ENCODE results near the gene OCA2.

OCA2 gene

DNA sequence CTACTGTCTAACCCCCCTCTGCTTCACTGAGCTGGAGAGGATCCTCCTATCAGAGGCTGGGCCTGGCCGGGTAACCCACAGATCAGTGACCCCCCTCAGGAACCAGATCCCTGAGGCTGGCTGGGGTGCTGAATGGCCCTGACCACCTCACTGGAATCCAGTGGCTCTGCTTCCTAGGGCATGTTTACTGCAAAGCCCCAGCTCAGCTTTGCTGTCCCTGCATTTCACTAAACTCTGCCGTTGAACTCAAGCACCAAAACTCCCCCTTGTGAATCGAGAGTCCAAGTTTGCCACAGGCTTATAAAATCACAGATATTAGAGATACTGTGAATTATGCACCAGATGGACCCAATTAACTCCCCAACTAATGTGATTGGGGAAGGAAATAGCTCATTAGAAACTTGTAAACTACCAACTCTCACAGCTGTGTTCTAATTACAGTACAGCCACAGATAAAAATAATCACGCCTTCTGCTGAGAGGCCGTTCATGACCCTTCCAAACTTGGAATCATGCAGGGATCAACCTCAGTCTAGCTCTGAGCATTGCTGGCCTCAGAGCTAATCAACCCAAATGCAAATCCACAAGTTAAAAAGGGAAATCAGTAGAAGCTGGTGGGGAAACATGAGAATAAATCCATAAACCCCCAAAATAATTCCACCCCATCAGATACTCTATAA, 47.0 kb downstream of the OCA2 start:
- DNase-seq: no peak
- Histone ChIP-seq H3K27ac (no peak overlapping the region), H3K36me3 (no peaks in the 10 kb centered on the region), H3K9me3 (ENCODE audit: severe bottlenecking) (peaks cover 4% of the 10 kb centered on the region), H3K4me3 (ENCODE audit: low read depth, low read length) (no peak overlapping the region), H3K27me3 (ENCODE audit: insufficient read depth, low read depth, severe bottlenecking) (no peaks in the 10 kb centered on the region)
- TF ChIP-seq, protein P1, sequence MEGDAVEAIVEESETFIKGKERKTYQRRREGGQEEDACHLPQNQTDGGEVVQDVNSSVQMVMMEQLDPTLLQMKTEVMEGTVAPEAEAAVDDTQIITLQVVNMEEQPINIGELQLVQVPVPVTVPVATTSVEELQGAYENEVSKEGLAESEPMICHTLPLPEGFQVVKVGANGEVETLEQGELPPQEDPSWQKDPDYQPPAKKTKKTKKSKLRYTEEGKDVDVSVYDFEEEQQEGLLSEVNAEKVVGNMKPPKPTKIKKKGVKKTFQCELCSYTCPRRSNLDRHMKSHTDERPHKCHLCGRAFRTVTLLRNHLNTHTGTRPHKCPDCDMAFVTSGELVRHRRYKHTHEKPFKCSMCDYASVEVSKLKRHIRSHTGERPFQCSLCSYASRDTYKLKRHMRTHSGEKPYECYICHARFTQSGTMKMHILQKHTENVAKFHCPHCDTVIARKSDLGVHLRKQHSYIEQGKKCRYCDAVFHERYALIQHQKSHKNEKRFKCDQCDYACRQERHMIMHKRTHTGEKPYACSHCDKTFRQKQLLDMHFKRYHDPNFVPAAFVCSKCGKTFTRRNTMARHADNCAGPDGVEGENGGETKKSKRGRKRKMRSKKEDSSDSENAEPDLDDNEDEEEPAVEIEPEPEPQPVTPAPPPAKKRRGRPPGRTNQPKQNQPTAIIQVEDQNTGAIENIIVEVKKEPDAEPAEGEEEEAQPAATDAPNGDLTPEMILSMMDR (IDR thresholded peaks at IDR 0.05; ENCODE audit: low read depth, low read length): no peak

- H3K4me3 ChIP-seq (ENCODE audit: low read depth, low read length): no peak overlapping the region
- H3K9me3 ChIP-seq (ENCODE audit: severe bottlenecking): peaks cover 4% of the 10 kb centered on the region
- no peak for DNase-seq
- H3K27me3 ChIP-seq (ENCODE audit: insufficient read depth, low read depth, severe bottlenecking): no peaks in the 10 kb centered on the region
- H3K36me3 ChIP-seq: no peaks in the 10 kb centered on the region
- TF ChIP-seq, protein P1 (IDR thresholded peaks at IDR 0.05; ENCODE audit: low read depth, low read length): no peak
- H3K27ac ChIP-seq: no peak overlapping the region
Observed at GRCh38 chr15:28049581-28049980, 49.5 kb downstream of the OCA2 start.

DNA sequence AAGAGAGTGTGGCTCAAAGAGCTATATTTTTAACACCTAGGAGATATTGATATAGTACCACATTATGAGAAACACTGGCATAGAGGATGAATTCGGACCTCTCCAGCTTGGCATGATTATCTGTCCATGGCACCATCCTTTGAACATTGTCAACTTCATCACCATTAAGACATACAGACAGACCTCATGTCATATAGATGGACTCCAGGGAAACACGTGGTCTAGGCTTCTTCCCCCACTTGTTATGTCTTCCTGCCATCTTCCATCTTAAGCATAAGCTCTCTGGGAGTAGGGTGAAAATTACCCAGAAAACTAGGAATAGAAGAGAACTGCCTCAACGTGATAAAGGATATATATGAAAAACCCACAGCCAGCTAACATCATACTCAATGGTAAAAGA, 51.8 kb downstream of the OCA2 start:
- H3K36me3 ChIP-seq: no peaks in the 10 kb centered on the region
- no peak for DNase-seq
- no peak overlapping the region for H3K4me3 ChIP-seq (ENCODE audit: low read depth, low read length)
- TF ChIP-seq, protein P1 (IDR thresholded peaks at IDR 0.05; ENCODE audit: low read depth, low read length): no peak
- H3K27me3 ChIP-seq (ENCODE audit: insufficient read depth, low read depth, severe bottlenecking): no peaks in the 10 kb centered on the region
- H3K27ac ChIP-seq: no peak overlapping the region
- H3K9me3 ChIP-seq (ENCODE audit: severe bottlenecking): peaks cover 4% of the 10 kb centered on the region

DNA sequence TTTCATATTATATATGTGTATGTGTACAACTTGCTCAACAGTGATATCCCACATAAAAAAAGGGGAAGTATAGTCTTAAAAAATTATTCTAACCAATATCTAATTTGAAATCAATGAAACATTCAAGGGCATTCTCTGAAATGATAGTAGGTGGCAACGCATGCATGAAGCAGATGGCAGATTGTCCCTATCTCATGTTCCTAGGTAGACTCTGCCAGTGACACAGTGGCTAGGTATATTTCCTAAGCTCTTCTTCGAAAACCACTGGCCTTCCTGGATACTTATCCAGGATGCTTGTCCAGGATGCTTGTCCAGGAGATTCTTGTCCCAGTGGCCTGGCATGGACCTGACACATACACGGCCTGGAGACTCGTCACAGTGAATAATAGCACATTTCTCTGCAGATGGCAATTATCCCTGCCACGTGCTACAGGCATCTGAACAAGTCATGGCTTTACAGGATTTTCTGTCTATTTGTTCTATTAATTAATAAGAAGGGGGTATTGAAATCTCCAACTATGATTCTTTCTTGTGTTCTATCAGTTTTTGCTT, 54.9 kb downstream of the OCA2 start:
- Histone ChIP-seq H3K27me3 (ENCODE audit: insufficient read depth, low read depth, severe bottlenecking) (no peaks in the 10 kb centered on the region), H3K27ac (no peak overlapping the region), H3K9me3 (ENCODE audit: severe bottlenecking) (peaks cover 4% of the 10 kb centered on the region), H3K36me3 (no peaks in the 10 kb centered on the region), H3K4me3 (ENCODE audit: low read depth, low read length) (no peak overlapping the region)
- DNase-seq: no peak
- TF ChIP-seq, protein P1 (IDR thresholded peaks at IDR 0.05; ENCODE audit: low read depth, low read length): no peak

DNA sequence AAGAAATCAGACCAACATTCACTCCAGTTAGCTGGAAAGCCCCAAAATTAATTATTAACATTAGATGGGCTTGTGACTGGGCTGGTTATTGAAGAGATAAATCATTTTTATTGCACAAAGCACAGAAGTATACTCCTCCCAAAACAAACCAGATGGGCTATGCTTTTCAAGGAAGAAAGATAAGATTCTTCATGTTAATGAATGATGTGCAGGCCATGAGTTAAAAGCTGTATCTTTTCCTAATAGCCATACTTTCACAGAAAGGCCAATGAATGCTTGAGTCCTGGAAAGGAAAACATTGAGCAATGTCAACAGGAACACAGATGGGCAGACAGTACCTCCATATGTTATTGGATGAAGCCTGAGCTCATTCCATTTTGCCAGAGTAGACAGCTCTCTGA, 55.4 kb downstream of the OCA2 start:
- Histone ChIP-seq H3K9me3 (ENCODE audit: severe bottlenecking) (peaks cover 4% of the 10 kb centered on the region), H3K27ac (no peak overlapping the region)
- DNase-seq: no peak

More for the DNA sequence above, 55.4 kb downstream of the OCA2 start:
- TF ChIP-seq, protein P1 (IDR thresholded peaks at IDR 0.05; ENCODE audit: low read depth, low read length): no peak
- no peaks in the 10 kb centered on the region for H3K27me3 ChIP-seq (ENCODE audit: insufficient read depth, low read depth, severe bottlenecking)
- H3K36me3 ChIP-seq: no peaks in the 10 kb centered on the region
- H3K4me3 ChIP-seq (ENCODE audit: low read depth, low read length): no peak overlapping the region
